Liver (tissue), 3 donors: ENCODE data around the gene COMMD1.

Experiments
- CTCF ChIP-seq: fragments of 150-350 bp; IDR thresholded peaks from 2 replicates; pipeline ENCODE4 v1.5.1; 2017; ENCODE audit warnings: improper control_type of control experiment, low read depth, low read length; ENCODE audit not compliant: missing input control
- EGR1 ChIP-seq, 2 donors: IDR thresholded peaks; 2 replicates each; pipeline ENCODE4 v1.6.1; 2016 to 2018; ENCODE audit warnings: antibody characterized with exemption in 2 of 2, low read depth in 2 of 2
- GABPA ChIP-seq, 2 donors: IDR thresholded peaks in 1 of 2; conservative IDR thresholded peaks in 1 of 2; 2 replicates each; pipeline ENCODE4 v1.6.1; 2016; ENCODE audit warnings: antibody characterized with exemption in 2 of 2, mild to moderate bottlenecking in 1 of 2, moderate library complexity in 1 of 2
- RAD21 ChIP-seq, 2 donors: IDR thresholded peaks; 2 replicates each; pipeline ENCODE4 v1.6.1; 2016; ENCODE audit warnings: antibody characterized with exemption in 2 of 2, mild to moderate bottlenecking in 2 of 2
- REST ChIP-seq: IDR thresholded peaks from 2 replicates; pipeline ENCODE4 v1.6.1; 2016; ENCODE audit warnings: antibody characterized with exemption, mild to moderate bottlenecking
- TAF1 ChIP-seq: conservative IDR thresholded peaks from 2 replicates; pipeline ENCODE4 v1.6.1; 2016; ENCODE audit warnings: antibody characterized with exemption, mild to moderate bottlenecking
- YY1 ChIP-seq: IDR thresholded peaks from 2 replicates; pipeline ENCODE4 v1.6.1; 2016; ENCODE audit warnings: antibody characterized with exemption, mild to moderate bottlenecking
- donor health status: healthy.
- donor health status: healthy.

- no peak for TF ChIP-seq CTCF
- no peak for TF ChIP-seq REST
- TF ChIP-seq GABPA (IDR thresholded peaks at IDR 0.05 in 1 of 2, conservative IDR thresholded peaks at IDR 0.05 in 1 of 2): no peak
- TF ChIP-seq TAF1: no peak
- no peak for TF ChIP-seq YY1
- no peak for TF ChIP-seq EGR1 (IDR thresholded peaks at IDR 0.05; ENCODE audit: low read depth in 2 of 2)
- no peak for TF ChIP-seq RAD21 (IDR thresholded peaks at IDR 0.05)
These were observed 239.4 kb downstream of the COMMD1 start for GRCh38 chr2:62144689-62145477.
